GM12878 (cell line): ENCODE measurements around the gene EPHA7. TPM values are rescaled to one million over a fixed set of nuclear protein-coding genes. Genes with fewer than 3 reads are reported as not detected.

Experiments
- ATAC-seq: fragments of 200-7000 bp; cut with Tn5 transposase; 3 replicates; pipeline ENCODE4 v1.9.1; 2020; ENCODE audit warnings: mild to moderate bottlenecking, moderate library complexity
- BruUV-seq: library from RNA; stranded (reverse); fragments of 400-500 nt; replicated peaks from 2 replicates; lab custom pipeline; 2021; lab: Mats Ljungman, UMichigan
- CTCF ChIA-PET: fragments of 300-600 bp; sonication (Branson Sonifier 250); formaldehyde crosslinking; extraction: SDS; loops from one replicate; lab custom pipeline; 2021; ENCODE audit warnings: inconsistent platforms; lab: Yijun Ruan, JAX
- POLR2A ChIA-PET: fragments of 350-600 bp; formaldehyde crosslinking; extraction: SDS; loops from one replicate; lab custom pipeline; 2021; ENCODE audit warnings: inconsistent platforms; lab: Charles Lee
- RAD21 ChIA-PET: fragments of 300-600 bp; sonication (Branson Sonifier 250); formaldehyde crosslinking; loops from one replicate; lab custom pipeline; 2023; ENCODE audit warnings: antibody characterized with exemption; ENCODE audit not compliant: unreplicated experiment; lab: Charles Lee
- SMC1A ChIA-PET: fragments of 300-600 bp; sonication (Branson Sonifier 250); formaldehyde crosslinking; loops from one replicate; lab custom pipeline; 2023; ENCODE audit not compliant: unreplicated experiment, uncharacterized antibody; lab: Charles Lee
- DNase-seq: peaks from one replicate; pipeline ENCODE4 v3.0.0-alpha.2; 2011; ENCODE audit warnings: low read depth, low spot score
- FAIRE-seq: peaks from 3 replicates; lab custom pipeline; 2011; peaks lifted over from hg19 to GRCh38; lab: Jason Lieb, UNC
- H2AFZ ChIP-seq: 2 replicates; pipeline ENCODE4 v1.6.0; 2011; ENCODE audit warnings: low read depth, low read length, control low read depth; ENCODE audit not compliant: control insufficient read depth
- H3K27ac ChIP-seq: 2 replicates; pipeline ENCODE4 v1.5.1; 2011; ENCODE audit warnings: control low read depth; ENCODE audit not compliant: control insufficient read depth, insufficient read depth
- H3K27me3 ChIP-seq, 2 experiments: replicated peaks in 1 of 2; 2 replicates each; pipeline versions ENCODE4 v1.6.0 to v1.6.1; 2011; ENCODE audit warnings: low read length in 1 of 2; ENCODE audit not compliant: control insufficient read depth in 2 of 2, insufficient read depth in 2 of 2
- H3K36me3 ChIP-seq, 2 experiments: 2 replicates each; pipeline ENCODE4 v1.5.1; 2011; ENCODE audit warnings: low read length in 1 of 2; ENCODE audit not compliant: control insufficient read depth in 2 of 2, insufficient read depth in 2 of 2
- H3K4me1 ChIP-seq: 2 replicates; pipeline ENCODE4 v1.6.1; 2011; ENCODE audit warnings: mild to moderate bottlenecking, low read length, moderate library complexity, mixed read lengths; ENCODE audit not compliant: control insufficient read depth, insufficient read depth
- H3K4me2 ChIP-seq: 2 replicates; pipeline ENCODE4 v1.6.0; 2011; ENCODE audit warnings: control low read depth; ENCODE audit not compliant: control insufficient read depth, insufficient read depth
- H3K4me3 ChIP-seq: fragments of 200-600 bp; sonication (generic); 2 replicates; pipeline ENCODE4 v1.5.1; 2016
- H3K79me2 ChIP-seq: 2 replicates; pipeline ENCODE4 v1.6.0; 2011; ENCODE audit warnings: low read length; ENCODE audit not compliant: control insufficient read depth, insufficient read depth
- H3K9ac ChIP-seq: 2 replicates; pipeline ENCODE4 v1.8.0; 2011; ENCODE audit warnings: low read length, control low read depth, mixed read lengths; ENCODE audit not compliant: control insufficient read depth, insufficient read depth
- H3K9me3 ChIP-seq: replicated peaks from 3 replicates; pipeline ENCODE4 v1.5.1; 2011; ENCODE audit warnings: mild to moderate bottlenecking, low read length; ENCODE audit not compliant: control insufficient read depth, insufficient read depth
- H4K20me1 ChIP-seq: 2 replicates; pipeline ENCODE4 v1.6.0; 2011; ENCODE audit not compliant: control insufficient read depth, insufficient read depth
- CTCF ChIP-seq, 3 experiments: IDR thresholded peaks in 2 of 3; conservative IDR thresholded peaks in 1 of 3; 2 replicates each; pipeline ENCODE4 v1.5.1; 2011; ENCODE audit warnings: low read depth in 3 of 3, low read length in 3 of 3, mild to moderate bottlenecking in 3 of 3, control low read depth in 2 of 3, moderate library complexity in 2 of 3, inconsistent platforms in 1 of 3, mixed read lengths in 1 of 3; ENCODE audit not compliant: control insufficient read depth in 2 of 3, insufficient read depth in 1 of 3; ENCODE audit errors: extremely low read depth in 1 of 3
- E2F4 ChIP-seq: IDR thresholded peaks from 2 replicates; pipeline ENCODE4 v1.6.1; 2012; ENCODE audit warnings: low read depth, low read length, improper control_type of control experiment
- GABPA ChIP-seq: IDR thresholded peaks from 2 replicates; pipeline ENCODE4 v1.6.1; 2014; ENCODE audit warnings: antibody characterized with exemption, low read depth, mild to moderate bottlenecking, inconsistent platforms
- KAT2A ChIP-seq: conservative IDR thresholded peaks from 2 replicates; pipeline ENCODE4 v1.6.1; 2011; ENCODE audit warnings: low read depth, low read length; ENCODE audit not compliant: control insufficient read depth
- SIX5 ChIP-seq: IDR thresholded peaks from 2 replicates; pipeline ENCODE4 v1.6.1; 2011; ENCODE audit warnings: mild to moderate bottlenecking, low read depth, low read length, moderate library complexity; ENCODE audit not compliant: severe bottlenecking
- SUZ12 ChIP-seq: fragments of 200-600 bp; sonication (generic); IDR thresholded peaks from one replicate; pipeline ENCODE4 v1.6.1; 2018; ENCODE audit warnings: antibody characterized with exemption, mild to moderate bottlenecking; ENCODE audit not compliant: unreplicated experiment
- USF1 ChIP-seq: IDR thresholded peaks from 2 replicates; pipeline ENCODE4 v1.6.1; 2011; ENCODE audit warnings: borderline replicate concordance, low read depth, mild to moderate bottlenecking, moderate library complexity, mixed read lengths, low read length; ENCODE audit not compliant: insufficient read depth; ENCODE audit errors: extremely low read length
- in situ Hi-C: fragments of 300-500 bp; cut with MboI; formaldehyde crosslinking; loops from 9 replicates; pipeline ENCODE4 v1.14.3; 2018; ENCODE audit warnings: mixed read lengths
- intact Hi-C: fragments of 100-400 bp; cut with micrococcal nuclease; formaldehyde crosslinking; loops from one replicate; pipeline ENCODE4 v1.14.2; 2022; ENCODE audit not compliant: unreplicated experiment
- polyA plus RNA-seq, 11 experiments: library from polyadenylated mRNA; depleted of rRNA in 4 of 11; unstranded in 6 of 11; stranded (reverse) in 5 of 11; fragments of >200 nt; fragmentation: Nextera tagmentation in 4 of 11; fragmentation: Illumina TruSeq in 1 of 11; extraction: Ambion mirVana in 4 of 11; extraction: Trizol in 1 of 11; gene quantifications; 1 replicate in 1 of 11; 2 replicates in 10 of 11; pipeline versions ENCODE4 v1.2.1 to v1.2.3, GENCODE V29; 2011 to 2016; ENCODE audit warnings: inconsistent platforms in 2 of 11, missing spikeins in 2 of 11, low read depth in 1 of 11
- total RNA-seq, 4 experiments: library from RNA; depleted of rRNA in 3 of 4; stranded (reverse); fragments of >200 nt in 3 of 4; fragmentation: Illumina TruSeq in 1 of 4; extraction: Trizol in 1 of 4; gene quantifications; 2 replicates each; pipeline versions ENCODE4 v1.2.1 to v1.2.3, GENCODE V29; 2013 to 2021
- TF ChIP-seq, protein P1 (sequence below): IDR thresholded peaks from 2 replicates; pipeline ENCODE4 v1.6.1; 2011; ENCODE audit warnings: borderline replicate concordance, low read depth, mild to moderate bottlenecking, moderate library complexity, low read length; ENCODE audit not compliant: insufficient read depth, poor library complexity, severe bottlenecking

EPHA7 gene
- total and polyA plus RNA-seq, 10 of the 15 experiments (the other 5 are each of a cell fraction or from before 2014, with no cell fraction given) = not detected

GRCh38 chr6:93252930-93253329, 166.4 kb downstream of the EPHA7 start:
- no peaks in the 10 kb centered on the region for H4K20me1 ChIP-seq
- no peak overlapping the region for H2AFZ ChIP-seq
- FAIRE-seq (no peak), DNase-seq (no peak), ATAC-seq (no peak)
- POLR2A ChIA-PET = no interaction called here
- H3K9me3 ChIP-seq = no peaks in the 10 kb centered on the region
- RAD21 ChIA-PET = no interaction called here
- H3K4me2 ChIP-seq = no peak overlapping the region
- intact Hi-C loops (no loop called here), in situ Hi-C loops (no loop called here)
- H3K4me3 ChIP-seq = no peak overlapping the region
- H3K79me2 ChIP-seq = no peaks in the 10 kb centered on the region
- H3K27ac ChIP-seq = no peak overlapping the region
- no peaks in the 10 kb centered on the region for H3K4me1 ChIP-seq
- SMC1A ChIA-PET = no interaction called here
- TF ChIP-seq USF1 (no peak), E2F4 (no peak), SUZ12 (no peak), SIX5 (no peak), KAT2A (no peak), CTCF (IDR thresholded peaks at IDR 0.05 in 2 of 3, conservative IDR thresholded peaks at IDR 0.05 in 1 of 3; ENCODE audit: control insufficient read depth in 2 of 3, extremely low read depth in 1 of 3, insufficient read depth in 1 of 3, low read depth in 3 of 3, low read length in 3 of 3) (no peak), GABPA (no peak)
- TF ChIP-seq, protein P1, sequence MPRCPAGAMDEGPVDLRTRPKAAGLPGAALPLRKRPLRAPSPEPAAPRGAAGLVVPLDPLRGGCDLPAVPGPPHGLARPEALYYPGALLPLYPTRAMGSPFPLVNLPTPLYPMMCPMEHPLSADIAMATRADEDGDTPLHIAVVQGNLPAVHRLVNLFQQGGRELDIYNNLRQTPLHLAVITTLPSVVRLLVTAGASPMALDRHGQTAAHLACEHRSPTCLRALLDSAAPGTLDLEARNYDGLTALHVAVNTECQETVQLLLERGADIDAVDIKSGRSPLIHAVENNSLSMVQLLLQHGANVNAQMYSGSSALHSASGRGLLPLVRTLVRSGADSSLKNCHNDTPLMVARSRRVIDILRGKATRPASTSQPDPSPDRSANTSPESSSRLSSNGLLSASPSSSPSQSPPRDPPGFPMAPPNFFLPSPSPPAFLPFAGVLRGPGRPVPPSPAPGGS = no peak
- no TSS peak for BruUV-seq
- H3K9ac ChIP-seq = no peak overlapping the region
- no peaks in the 10 kb centered on the region for H3K27me3 ChIP-seq
- no peaks in the 10 kb centered on the region for H3K36me3 ChIP-seq
- CTCF ChIA-PET = no interaction called here
